Gastrocnemius medialis (tissue), 4 donors: ENCODE measurements around the gene GDF11.

Experiments
- POLR2A ChIP-seq, 2 donors: fragments of 450-650 bp; IDR thresholded peaks; one replicate each; pipeline ENCODE4 v1.6.1; 2017; ENCODE audit warnings: antibody characterized with exemption in 2 of 2, mild to moderate bottlenecking in 2 of 2, moderate library complexity in 2 of 2
- TF ChIP-seq, protein P1 (sequence below), 5 experiments: fragments of 450-650 bp in 3 of 5; fragments of 200-600 bp in 2 of 5; sonication (generic) in 2 of 5; IDR thresholded peaks in 4 of 5; conservative IDR thresholded peaks in 1 of 5; 1 replicate in 4 of 5; 2 replicates in 1 of 5; pipeline ENCODE4 v1.5.1; 2016 to 2019; ENCODE audit warnings: antibody characterized with exemption in 5 of 5, mild to moderate bottlenecking in 3 of 5, moderate library complexity in 3 of 5

DNA sequence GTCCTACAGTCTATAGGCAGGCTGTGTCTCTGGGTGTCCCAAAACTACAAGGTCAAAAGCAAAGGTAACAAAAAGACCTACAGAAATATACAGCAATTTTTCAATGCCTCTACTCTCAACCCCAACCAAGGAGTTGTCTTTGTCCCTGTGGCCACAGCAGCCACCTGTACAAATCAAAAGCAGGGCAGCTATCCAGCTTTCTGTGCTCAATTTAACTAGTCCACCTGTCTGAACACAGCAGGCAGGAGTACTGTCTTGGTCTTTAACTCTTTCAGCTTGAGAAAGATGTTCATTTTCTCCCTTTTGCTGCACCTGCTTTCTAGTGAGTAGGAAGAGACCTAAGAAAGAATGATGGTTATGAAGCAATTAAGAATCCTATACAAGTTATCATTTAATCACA, 19.7 kb downstream of the GDF11 start:
- TF ChIP-seq POLR2A (IDR thresholded peaks at IDR 0.05): no peak
- TF ChIP-seq, protein P1, sequence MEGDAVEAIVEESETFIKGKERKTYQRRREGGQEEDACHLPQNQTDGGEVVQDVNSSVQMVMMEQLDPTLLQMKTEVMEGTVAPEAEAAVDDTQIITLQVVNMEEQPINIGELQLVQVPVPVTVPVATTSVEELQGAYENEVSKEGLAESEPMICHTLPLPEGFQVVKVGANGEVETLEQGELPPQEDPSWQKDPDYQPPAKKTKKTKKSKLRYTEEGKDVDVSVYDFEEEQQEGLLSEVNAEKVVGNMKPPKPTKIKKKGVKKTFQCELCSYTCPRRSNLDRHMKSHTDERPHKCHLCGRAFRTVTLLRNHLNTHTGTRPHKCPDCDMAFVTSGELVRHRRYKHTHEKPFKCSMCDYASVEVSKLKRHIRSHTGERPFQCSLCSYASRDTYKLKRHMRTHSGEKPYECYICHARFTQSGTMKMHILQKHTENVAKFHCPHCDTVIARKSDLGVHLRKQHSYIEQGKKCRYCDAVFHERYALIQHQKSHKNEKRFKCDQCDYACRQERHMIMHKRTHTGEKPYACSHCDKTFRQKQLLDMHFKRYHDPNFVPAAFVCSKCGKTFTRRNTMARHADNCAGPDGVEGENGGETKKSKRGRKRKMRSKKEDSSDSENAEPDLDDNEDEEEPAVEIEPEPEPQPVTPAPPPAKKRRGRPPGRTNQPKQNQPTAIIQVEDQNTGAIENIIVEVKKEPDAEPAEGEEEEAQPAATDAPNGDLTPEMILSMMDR (IDR thresholded peaks at IDR 0.05 in 4 of 5, conservative IDR thresholded peaks at IDR 0.05 in 1 of 5): no peak
